Germinal center (tissue), 1 donor: ENCODE results near the gene PLCG1.

Source experiments
- DNase-seq: peaks from one replicate; pipeline ENCODE4 v3.0.0; 2012; ENCODE audit warnings: mixed read lengths, low spot score

PLCG1 gene

DNA sequence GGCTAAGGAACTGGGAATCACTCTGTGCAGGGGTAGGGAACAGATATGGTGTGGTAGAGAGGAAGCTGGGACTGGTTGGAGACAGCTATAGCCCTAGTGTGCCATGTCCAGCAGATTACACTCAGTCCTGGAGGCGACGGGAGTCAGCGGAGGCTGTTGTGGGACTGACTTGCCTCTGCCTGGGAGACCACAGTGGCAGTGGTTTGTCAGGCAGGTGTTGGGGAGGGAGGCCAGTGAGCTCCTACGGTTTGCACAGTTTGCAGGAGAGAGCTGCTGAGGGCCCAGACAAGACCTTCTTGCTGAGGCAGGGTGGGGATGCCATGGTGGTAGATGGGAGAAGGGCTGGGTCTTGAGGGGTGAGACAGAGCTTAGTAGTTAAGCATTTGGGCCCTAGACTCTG, 4.9 kb downstream of the PLCG1 start:
- no peak for DNase-seq

- DNase-seq = no peak
Measured at GRCh38 chr20:41142919-41143318, 5.6 kb downstream of the PLCG1 start.

- no peak for DNase-seq
Measured at GRCh38 chr20:41143354-41143753, 6.0 kb downstream of the PLCG1 start.

DNA sequence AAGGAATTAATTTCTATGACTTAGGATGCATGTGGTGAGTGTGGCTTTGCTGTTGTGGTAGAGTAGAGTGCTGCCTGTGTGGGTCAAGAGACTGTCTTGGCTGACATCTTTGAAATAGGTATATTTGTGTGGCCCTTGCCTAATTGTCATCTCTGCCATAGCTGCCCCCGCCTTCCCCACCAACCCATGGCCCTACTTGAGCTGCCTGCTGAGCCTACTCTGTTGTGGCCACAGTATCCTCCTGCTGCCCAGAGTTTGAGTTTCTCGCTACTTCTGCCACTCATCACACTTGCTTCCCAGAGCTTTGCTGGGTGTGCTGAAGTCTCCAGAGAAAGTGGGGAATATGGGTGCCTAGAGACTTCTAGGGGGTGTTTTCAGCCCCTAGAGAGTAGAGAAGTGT, 8.0 kb downstream of the PLCG1 start:
- no peak for DNase-seq

DNA sequence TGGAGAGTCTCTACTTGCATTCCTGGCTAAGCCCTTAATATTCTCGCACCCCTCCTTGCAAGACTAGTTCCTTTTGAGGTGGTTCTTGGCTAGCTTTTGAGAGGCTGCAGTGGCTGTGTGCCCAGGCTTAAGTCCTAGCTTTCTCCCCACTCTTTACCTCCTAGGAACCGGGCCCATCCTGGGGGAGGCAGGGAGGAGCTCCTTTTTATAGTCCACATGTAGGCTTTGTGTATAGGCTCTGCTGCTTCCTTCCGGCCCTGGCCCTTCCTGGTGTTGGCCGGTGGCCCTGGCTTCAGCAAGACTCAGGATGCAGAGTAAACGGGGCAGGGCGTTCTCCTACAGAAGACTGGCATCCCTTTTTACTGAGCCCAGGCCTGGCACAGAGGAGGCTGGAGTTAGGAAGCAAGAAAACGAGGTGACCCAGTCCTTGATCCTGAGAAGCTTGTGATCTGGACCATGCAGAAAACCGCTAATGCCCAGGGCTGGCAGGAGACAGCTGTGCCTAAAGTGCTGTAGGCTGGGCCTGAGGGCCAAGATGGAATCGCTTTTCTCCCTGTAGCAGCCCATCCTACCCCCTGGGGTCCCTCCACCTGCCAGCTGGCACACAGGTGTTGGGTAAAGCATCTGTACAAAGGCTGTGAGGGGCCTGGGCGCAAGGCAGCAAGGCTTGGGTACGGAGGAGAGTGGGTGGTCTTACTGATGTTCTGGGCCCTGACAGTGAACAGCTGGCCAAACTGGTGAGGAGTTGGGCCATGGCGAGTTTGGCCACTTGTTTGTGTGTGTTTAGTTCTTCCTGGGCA, 8.7 kb downstream of the PLCG1 start:
- DNase-seq = no peak

GRCh38 chr20:41147767-41148191, 10.4 kb downstream of the PLCG1 start:
- DNase-seq = no peak

GRCh38 chr20:41148942-41149341, 11.6 kb downstream of the PLCG1 start:
- no peak for DNase-seq

GRCh38 chr20:41150664-41151063, 13.3 kb downstream of the PLCG1 start:
- DNase-seq = no peak

GRCh38 chr20:41151134-41151869, 14.0 kb downstream of the PLCG1 start:
- DNase-seq = no peak

- no peak for DNase-seq
Measured at GRCh38 chr20:41152108-41152757, 14.9 kb downstream of the PLCG1 start.

GRCh38 chr20:41154436-41155176, 17.3 kb downstream of the PLCG1 start:
- DNase-seq = no peak

DNA sequence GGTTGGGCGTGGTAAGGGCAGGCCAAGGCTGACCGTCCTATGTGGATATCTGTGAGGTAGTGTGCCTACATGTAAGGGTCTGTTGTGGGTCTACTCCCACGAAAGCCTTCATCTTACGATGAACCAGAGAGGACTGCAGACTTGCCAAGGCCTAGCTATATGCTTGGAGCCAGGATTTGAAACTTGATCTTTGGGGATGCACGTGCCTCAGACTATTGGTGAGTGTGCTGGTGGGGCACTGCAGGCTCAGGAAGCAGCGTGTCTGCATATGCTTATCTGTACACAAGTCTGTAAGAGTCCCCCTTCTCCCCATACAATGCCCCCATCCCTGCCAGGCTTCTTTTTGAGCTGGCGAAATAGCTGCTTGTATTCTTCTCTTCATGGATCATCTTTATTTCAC, 17.9 kb downstream of the PLCG1 start:
- no peak for DNase-seq

DNA sequence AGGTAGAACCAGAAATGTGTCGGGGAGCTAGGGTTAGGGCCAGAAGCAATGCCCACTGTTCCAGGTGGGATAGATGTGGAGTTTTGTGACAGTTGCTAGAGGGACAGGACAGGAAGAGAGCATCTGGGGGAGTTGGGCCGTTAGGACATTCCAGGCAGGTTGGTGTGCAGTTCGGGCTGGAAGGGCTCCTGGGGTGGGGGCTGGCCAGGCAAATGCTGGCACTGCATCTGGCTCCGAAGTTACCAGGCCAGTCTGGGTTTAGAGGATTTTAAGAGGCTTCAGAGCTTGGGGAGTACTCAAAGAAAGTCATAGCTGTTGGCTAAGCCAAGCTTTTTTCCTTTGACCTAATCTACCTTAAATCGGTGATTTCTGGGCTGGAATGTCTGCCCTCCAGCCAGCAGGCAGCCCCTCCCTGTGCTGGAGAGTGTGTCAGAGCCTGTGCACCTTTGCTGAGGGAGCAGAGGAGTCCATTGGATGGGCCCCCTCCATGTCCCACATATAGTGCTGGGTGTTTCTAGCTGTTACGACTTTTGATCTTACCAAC, 20.8 kb downstream of the PLCG1 start:
- no peak for DNase-seq

DNA sequence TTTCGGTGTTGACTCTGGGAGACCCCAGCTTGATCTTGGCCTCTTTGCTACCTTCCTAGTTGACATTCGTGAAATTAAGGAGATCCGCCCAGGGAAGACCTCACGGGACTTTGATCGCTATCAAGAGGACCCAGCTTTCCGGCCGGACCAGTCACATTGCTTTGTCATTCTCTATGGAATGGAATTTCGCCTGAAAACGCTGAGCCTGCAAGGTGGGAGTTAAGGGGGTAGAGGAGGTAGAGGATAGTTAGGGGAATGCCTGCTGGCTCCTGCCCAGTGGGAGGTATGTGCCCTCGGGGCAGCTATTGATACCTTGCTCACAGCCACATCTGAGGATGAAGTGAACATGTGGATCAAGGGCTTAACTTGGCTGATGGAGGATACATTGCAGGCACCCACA, 22.2 kb downstream of the PLCG1 start:
- no peak for DNase-seq

GRCh38 chr20:41160686-41161085, 23.3 kb downstream of the PLCG1 start:
- no peak for DNase-seq

DNA sequence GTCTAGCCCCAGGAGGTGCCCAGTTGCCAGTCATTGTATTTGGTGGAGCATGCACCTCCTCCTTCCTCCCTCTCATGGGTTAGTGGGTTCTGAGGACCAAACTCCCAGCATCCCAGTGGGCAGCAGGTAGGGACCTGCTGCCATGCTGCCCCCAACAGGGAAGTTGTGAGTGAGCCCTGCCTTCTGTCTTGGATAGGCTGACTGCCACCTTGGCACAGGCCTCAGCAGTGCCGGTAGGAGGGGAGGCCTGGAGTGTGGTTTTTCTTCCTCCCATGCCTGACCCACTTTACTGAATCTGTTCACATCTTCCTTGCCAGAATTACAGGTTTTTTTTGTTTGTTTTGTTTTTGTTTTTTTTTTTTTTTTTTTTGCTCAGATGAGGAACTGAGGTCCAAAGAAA, 24.5 kb downstream of the PLCG1 start:
- DNase-seq = no peak

GRCh38 chr20:41162396-41162795, 25.1 kb downstream of the PLCG1 start:
- DNase-seq = no peak

- no peak for DNase-seq
Measured at GRCh38 chr20:41163821-41164220, 26.5 kb downstream of the PLCG1 start.

DNA sequence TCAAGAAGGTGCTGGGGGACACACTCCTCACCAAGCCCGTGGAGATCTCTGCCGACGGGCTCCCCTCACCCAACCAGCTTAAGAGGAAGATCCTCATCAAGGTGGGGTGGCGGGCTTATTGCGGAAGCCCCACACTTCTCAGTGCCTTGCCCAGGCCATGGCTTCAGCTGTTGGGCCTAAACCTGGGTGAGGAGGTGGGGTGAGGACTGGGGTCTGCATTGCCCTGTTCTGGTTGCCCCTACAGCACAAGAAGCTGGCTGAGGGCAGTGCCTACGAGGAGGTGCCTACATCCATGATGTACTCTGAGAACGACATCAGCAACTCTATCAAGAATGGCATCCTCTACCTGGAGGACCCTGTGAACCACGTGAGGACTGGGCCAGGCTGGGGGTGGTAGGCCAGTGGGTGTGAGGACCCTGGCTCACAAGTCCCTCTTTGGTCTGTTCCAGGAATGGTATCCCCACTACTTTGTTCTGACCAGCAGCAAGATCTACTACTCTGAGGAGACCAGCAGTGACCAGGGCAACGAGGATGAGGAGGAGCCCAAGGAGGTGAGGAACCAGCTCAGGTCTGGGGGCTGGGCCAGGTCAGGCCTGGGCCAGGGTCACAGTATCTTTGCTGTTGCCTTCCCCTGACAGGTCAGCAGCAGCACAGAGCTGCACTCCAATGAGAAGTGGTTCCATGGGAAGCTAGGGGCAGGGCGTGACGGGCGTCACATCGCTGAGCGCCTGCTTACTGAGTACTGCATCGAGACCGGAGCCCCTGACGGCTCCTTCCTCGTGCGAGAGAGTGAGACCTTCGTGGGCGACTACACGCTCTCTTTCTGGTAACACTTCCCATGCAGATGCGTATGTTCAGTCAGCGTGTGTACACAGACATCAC, 27.9 kb downstream of the PLCG1 start:
- DNase-seq = no peak

- DNase-seq = no peak
Measured at GRCh38 chr20:41166201-41167117, 29.1 kb downstream of the PLCG1 start.
